ENCODE measurements around the gene EPB41L4B. TPM values are rescaled to one million over a fixed set of nuclear protein-coding genes. Genes with fewer than 3 reads are reported as not detected.

Gene EPB41L4B
- total RNA-seq, 2 donors from 2014 or later, result 6.4 to 6.6 TPM

- no peak for DNase-seq
- no peaks in the 10 kb centered on the region for H3K27me3 ChIP-seq (ENCODE audit: control insufficient read depth, insufficient read depth, low read length, poor library complexity, severe bottlenecking)
- H3K27ac ChIP-seq (ENCODE audit: low read depth, low read length), result no peak overlapping the region
- Mint-ChIP-seq H3K4me3 (no peak overlapping the region), H3K4me1 (no peaks in the 10 kb centered on the region), H3K27me3 (ENCODE audit: insufficient read depth) (no peaks in the 10 kb centered on the region), H3K36me3 (ENCODE audit: low read depth) (peaks cover 5% of the 10 kb centered on the region), H3K27ac (no peak overlapping the region), H3K9me3 (no peaks in the 10 kb centered on the region)
- no peaks in the 10 kb centered on the region for H3K9me3 ChIP-seq (ENCODE audit: control insufficient read depth, low read length)
- no peaks in the 10 kb centered on the region for H3K4me1 ChIP-seq (ENCODE audit: control insufficient read depth, insufficient read depth, low read length)
- H3K36me3 ChIP-seq (ENCODE audit: control insufficient read depth, insufficient read depth, low read length), result no peaks in the 10 kb centered on the region
- no peak overlapping the region for H3K4me3 ChIP-seq (ENCODE audit: low read length)
- WGBS, 2 experiments (ENCODE audit: insufficient coverage in 1 of 2, insufficient read length in 1 of 2), result 89 to 96% methylated on average over 3 of the region's 3 CpGs
- H3K9ac ChIP-seq (ENCODE audit: extremely low read depth, low read length, poor library complexity, severe bottlenecking), result no peak overlapping the region
- no peak for TF ChIP-seq CTCF (conservative IDR thresholded peaks at IDR 0.05)
Observed at GRCh38 chr9:109238655-109239054, 82.2 kb downstream of the EPB41L4B start.

- Histone ChIP-seq H3K4me3 (ENCODE audit: low read length) (no peak overlapping the region), H3K27me3 (ENCODE audit: control insufficient read depth, insufficient read depth, low read length, poor library complexity, severe bottlenecking) (no peaks in the 10 kb centered on the region), H3K9me3 (ENCODE audit: control insufficient read depth, low read length) (no peaks in the 10 kb centered on the region), H3K9ac (ENCODE audit: extremely low read depth, low read length, poor library complexity, severe bottlenecking) (no peak overlapping the region), H3K4me1 (ENCODE audit: control insufficient read depth, insufficient read depth, low read length) (no peaks in the 10 kb centered on the region), H3K36me3 (ENCODE audit: control insufficient read depth, insufficient read depth, low read length) (no peaks in the 10 kb centered on the region), H3K27ac (ENCODE audit: low read depth, low read length) (no peak overlapping the region)
- H3K4me1 Mint-ChIP-seq, result no peaks in the 10 kb centered on the region
- H3K27me3 Mint-ChIP-seq (ENCODE audit: insufficient read depth), result no peaks in the 10 kb centered on the region
- 76 to 90% methylated on average over 4 of the region's 4 CpGs for WGBS, 2 experiments (ENCODE audit: insufficient coverage in 1 of 2, insufficient read length in 1 of 2)
- no peak for TF ChIP-seq CTCF (conservative IDR thresholded peaks at IDR 0.05)
- no peak overlapping the region for H3K27ac Mint-ChIP-seq
- no peaks in the 10 kb centered on the region for H3K9me3 Mint-ChIP-seq
- H3K36me3 Mint-ChIP-seq (ENCODE audit: low read depth), result peaks cover 5% of the 10 kb centered on the region
- H3K4me3 Mint-ChIP-seq, result no peak overlapping the region
- no peak for DNase-seq
Observed at GRCh38 chr9:109238125-109238524, 82.7 kb downstream of the EPB41L4B start.

GRCh38 chr9:109232449-109233237 lies 88.2 kb downstream of the EPB41L4B start:
- Histone ChIP-seq H3K4me1 (ENCODE audit: control insufficient read depth, insufficient read depth, low read length) (no peaks in the 10 kb centered on the region), H3K4me3 (ENCODE audit: low read length) (no peak overlapping the region), H3K27ac (ENCODE audit: low read depth, low read length) (no peak overlapping the region), H3K9me3 (ENCODE audit: control insufficient read depth, low read length) (no peaks in the 10 kb centered on the region), H3K36me3 (ENCODE audit: control insufficient read depth, insufficient read depth, low read length) (no peaks in the 10 kb centered on the region), H3K27me3 (ENCODE audit: control insufficient read depth, insufficient read depth, low read length, poor library complexity, severe bottlenecking) (peaks cover 7% of the 10 kb centered on the region), H3K9ac (ENCODE audit: extremely low read depth, low read length, poor library complexity, severe bottlenecking) (no peak overlapping the region)
- Mint-ChIP-seq H3K9me3 (no peaks in the 10 kb centered on the region), H3K4me1 (no peaks in the 10 kb centered on the region), H3K4me3 (no peak overlapping the region), H3K27ac (no peak overlapping the region), H3K36me3 (ENCODE audit: low read depth) (no peaks in the 10 kb centered on the region), H3K27me3 (ENCODE audit: insufficient read depth) (peaks cover 1% of the 10 kb centered on the region)
- WGBS, 2 experiments (ENCODE audit: insufficient coverage in 1 of 2, insufficient read length in 1 of 2), result 89 to 92% methylated on average over 7 to 9 of the region's 9 CpGs
- TF ChIP-seq CTCF (conservative IDR thresholded peaks at IDR 0.05), result no peak
- DNase-seq, result no peak
